H54 (cell line): ENCODE data around the gene DOP1B.

ENCODE experiments used
- DNase-seq: peaks from one replicate; pipeline ENCODE4 v3.0.0; 2011; ENCODE audit warnings: low spot score, mixed read lengths; ENCODE audit not compliant: insufficient read length
- FAIRE-seq: peaks from 3 replicates; lab custom pipeline; 2011; peaks lifted over from hg19 to GRCh38; lab: Jason Lieb, UNC
- POLR2A ChIP-seq: IDR thresholded peaks from 2 replicates; pipeline ENCODE4 v1.6.1; 2011; ENCODE audit warnings: low read depth, mild to moderate bottlenecking, low read length

DOP1B gene

DNA sequence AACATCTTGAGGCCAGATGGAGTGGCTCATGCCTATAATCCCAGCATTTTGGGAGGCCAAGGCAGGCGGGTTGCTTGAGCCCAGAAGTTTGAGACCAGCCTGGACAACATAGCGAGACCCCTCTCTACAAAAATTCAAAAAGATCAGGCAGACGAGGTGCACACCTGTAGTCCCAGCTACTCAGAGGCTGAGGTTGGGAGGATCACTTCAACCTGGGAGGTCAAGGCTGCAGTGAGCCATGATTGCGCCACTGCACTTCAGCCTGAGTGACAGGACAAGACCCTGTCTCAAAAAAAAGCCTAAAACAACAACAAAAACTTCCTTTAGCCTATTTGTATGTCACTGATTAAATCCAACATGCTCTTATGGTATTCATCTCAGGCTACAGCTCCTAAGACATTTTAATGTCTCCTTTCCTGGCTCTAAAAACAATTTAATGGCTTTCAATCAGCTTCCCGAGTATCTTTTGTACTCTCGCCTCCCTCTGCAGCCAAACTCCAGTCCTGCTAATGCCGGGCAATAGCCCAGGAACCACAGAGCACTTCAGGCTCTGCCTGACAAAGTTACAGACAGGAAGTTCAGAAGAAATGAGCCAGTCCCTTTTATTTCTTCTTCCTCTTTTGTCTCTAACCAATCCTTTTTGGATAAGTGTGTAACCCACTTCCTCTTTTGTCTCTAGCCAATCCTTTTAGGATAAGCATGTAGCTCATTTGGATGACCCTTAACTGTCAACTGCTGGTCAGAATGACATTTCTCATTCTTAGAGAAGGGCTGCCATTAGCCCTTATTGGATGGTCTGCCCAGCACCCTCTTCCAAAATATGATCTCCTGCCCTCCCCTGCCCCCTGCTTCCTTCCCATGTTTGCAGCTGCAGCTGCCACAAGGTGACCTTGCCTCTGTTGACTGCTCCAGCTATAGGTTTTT lies 6.6 kb upstream of the DOP1B start:
- TF ChIP-seq POLR2A: no peak
- DNase-seq (no peak), FAIRE-seq (no peak)

DNA sequence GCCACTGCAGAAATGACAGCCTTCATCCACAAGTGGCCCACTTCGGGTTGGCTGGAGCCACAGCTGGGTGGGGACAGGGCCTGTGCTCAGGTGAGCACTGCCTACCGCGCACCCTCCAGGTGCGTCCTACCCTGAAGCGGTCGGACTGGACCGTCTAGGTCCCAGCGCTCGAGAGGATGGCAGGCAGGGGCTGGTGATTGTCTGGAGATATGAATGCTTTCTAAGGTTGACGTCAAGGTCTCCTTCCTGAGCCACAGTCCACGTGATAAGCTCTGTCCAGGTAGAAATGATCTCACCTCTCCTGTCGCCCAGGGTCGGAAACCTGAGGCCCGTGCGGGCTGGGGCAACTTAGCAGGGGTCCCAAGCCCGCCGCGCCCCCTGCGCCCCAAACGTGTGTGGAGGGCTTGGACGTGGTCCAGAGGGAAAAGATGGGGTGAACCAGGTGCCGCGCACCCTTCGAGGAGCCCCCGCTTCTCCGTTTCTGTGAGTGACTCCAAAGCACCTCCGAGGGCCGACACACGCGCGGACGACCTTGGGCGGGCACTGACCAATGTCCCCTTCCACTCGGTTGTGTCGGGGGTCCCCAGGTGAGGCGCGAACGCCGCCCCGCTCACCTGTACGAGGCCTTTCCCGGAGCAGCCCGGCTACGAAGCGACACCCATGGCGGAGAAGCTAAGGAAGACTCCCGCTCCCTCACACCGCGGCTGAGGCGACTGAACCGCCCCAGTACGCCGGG lies 853 bp upstream of the DOP1B start:
- DNase-seq (no peak), FAIRE-seq (no peak)
- peak; percentile 95 for TF ChIP-seq POLR2A

GRCh38 chr21:36156339-36156814 lies 247 bp upstream of the DOP1B start:
- FAIRE-seq (no peak), DNase-seq (peak; percentile 98)
- TF ChIP-seq POLR2A: no peak

- DNase-seq (no peak), FAIRE-seq (no peak)
- TF ChIP-seq POLR2A: no peak
Observed at GRCh38 chr21:36159356-36159921, 2.8 kb downstream of the DOP1B start.

DNA sequence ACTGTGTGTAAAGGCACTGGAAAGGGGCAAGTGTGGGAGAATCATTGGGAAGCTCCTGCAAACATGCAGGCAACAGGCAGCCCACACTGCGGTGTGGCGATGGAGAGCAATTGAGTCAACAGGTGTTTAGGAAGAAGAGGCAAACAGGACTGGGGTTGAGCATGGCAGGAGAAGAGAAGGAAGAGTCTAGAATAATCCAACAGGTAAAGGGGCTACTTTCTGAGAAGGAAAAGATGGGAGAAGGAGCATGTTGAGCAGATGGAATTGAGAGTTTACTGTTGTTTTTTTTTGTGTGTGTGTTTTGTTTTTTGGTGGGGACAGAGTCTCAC lies 4.2 kb downstream of the DOP1B start:
- no peak for FAIRE-seq
- no peak for DNase-seq
- TF ChIP-seq POLR2A: no peak

- TF ChIP-seq POLR2A: no peak
- DNase-seq (no peak), FAIRE-seq (no peak)
Observed at GRCh38 chr21:36162631-36163030, 6.0 kb downstream of the DOP1B start.

- TF ChIP-seq POLR2A: no peak
- DNase-seq (no peak), FAIRE-seq (no peak)
Observed at GRCh38 chr21:36163750-36164741, 7.4 kb downstream of the DOP1B start.

GRCh38 chr21:36165356-36165755 lies 8.7 kb downstream of the DOP1B start:
- FAIRE-seq: no peak
- no peak for DNase-seq
- TF ChIP-seq POLR2A: no peak

- DNase-seq (no peak), FAIRE-seq (no peak)
- no peak for TF ChIP-seq POLR2A
Observed at GRCh38 chr21:36166705-36167104, 10.1 kb downstream of the DOP1B start.

DNA sequence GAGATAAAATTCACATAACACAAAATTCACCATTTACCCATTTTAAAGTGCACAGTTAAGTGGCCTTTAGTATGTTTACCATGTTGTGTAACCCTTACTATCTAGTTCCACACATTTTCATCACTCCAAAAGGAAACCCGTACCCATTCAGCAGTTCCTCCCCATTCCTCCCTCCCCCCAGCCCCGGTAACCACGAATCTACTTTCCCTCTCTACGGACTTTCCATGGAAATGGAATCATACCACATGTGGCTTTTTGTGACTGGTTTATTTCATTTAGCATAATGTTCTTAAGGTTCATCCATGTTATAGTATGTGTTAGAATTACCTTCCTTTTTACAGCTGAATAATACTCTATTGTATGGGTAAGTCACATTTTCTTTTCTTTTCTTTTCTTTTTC lies 10.9 kb downstream of the DOP1B start:
- DNase-seq: no peak
- TF ChIP-seq POLR2A: no peak
- no peak for FAIRE-seq

DNA sequence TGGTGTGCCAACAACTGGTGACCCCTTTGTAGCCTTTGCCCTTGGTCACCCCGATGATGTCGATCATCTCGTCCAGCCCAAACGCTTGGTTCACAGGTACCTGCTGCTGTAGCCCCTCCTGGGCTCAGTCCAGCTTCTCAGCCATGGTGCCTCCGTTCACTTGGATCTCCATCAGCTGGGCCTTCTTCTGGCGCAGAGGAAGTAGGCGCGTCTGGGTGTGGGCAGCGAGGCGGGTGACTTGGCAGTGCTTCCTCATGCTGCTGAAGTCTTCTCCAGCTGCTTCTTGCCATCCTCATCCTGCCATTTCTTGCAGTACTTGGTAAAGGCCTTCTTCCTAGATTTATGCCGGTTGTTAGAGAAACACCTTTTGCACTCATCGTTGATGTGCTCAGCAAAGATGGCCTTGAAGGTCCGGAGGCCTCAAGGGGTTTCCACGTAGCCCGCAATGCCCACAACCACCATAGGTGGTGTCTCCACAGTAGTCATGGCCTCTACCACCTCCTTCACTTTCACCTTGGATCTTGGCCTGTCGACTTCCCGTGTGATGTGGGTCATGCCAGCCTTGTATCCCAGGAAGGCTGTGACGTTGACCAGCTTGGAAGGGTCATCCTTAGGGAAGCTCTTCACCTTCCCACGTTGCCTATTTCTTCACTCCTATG lies 13.0 kb downstream of the DOP1B start:
- FAIRE-seq (no peak), DNase-seq (no peak)
- no peak for TF ChIP-seq POLR2A

DNA sequence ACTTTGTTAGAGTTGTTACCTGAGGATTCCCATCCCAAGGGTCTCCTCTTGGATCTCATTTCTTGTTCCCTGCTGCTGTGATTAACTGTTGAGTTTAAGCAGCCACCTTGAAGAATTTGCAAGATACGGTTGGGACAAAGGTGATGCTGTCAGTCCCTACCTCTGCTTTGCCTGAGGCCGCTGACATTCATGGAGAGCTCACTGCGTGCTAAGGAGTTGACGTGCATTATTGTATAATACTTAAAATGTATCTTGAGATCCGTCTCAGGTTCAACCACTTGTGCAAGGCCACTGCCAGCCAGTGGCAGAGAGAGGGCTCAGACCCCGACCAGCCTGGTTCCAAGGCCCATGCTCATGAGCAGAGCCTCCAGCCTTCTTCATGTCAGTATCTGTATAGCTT lies 14.2 kb downstream of the DOP1B start:
- no peak for TF ChIP-seq POLR2A
- DNase-seq (no peak), FAIRE-seq (no peak)

DNA sequence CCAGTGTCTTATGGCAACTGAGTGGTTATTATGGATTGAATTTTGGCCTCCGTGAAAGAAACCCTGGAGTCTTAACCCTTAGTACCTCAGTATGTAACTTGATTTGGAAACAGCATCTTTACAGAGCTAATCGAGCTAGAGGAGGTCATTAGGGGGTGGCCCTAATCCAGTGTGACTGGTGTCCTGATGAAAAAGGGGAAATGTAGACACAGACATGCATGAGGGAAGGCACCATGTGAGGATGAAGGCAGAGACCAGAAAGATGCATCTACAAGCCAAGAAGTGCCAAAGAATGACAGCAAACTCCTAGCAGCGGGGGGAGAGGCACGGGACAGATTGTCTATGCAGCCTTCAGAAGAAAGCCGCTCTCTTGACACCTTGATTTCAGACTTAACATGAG lies 14.7 kb downstream of the DOP1B start:
- no peak for TF ChIP-seq POLR2A
- no peak for FAIRE-seq

More for the DNA sequence above, 14.7 kb downstream of the DOP1B start:
- no peak for DNase-seq
